HG02571 (cell line): ENCODE measurements around the gene CAMKMT.
A peak's percentile ranks its signal among the peaks of the same experiment; 100 is the strongest.
"Not testable (repeated sequence)": the region's sequence is repeated elsewhere in the genome, so short reads cannot be mapped to it uniquely, and the experiment has no call there.

Experiments used
- ATAC-seq: cut with Tn5 transposase; IDR thresholded peaks from one replicate; pipeline ENCODE4 v1.9.1; 2021; ENCODE audit warnings: mild to moderate bottlenecking, moderate library complexity; ENCODE audit not compliant: unreplicated experiment

Gene CAMKMT

DNA sequence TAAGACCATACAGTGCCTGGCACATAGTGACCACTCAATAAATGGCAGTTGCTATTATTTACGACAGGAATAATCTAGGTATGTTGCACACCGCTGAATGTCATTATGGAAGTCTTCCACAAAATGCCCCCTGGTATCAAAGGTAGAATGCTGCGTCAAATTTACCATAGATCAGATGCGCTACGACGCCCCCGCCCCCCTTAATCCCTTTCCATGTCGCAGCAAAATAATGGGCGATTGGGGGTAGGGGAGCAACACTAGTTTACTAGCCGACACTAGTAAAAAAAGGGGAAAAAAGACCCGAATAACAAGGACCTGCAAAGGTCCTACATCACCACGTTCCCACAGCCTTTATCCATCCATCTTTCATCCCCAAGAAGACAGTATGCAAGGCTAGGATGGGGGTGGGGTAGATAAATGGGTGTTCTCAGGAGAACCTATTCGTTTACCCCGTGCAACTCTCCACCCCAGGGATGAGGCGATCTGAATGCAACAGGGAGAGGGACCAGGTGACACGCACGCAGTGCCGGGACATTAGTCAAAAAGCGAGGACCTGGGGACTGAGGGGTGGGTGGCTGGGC lies 908 bp upstream of the CAMKMT start:
- ATAC-seq, result no peak

DNA sequence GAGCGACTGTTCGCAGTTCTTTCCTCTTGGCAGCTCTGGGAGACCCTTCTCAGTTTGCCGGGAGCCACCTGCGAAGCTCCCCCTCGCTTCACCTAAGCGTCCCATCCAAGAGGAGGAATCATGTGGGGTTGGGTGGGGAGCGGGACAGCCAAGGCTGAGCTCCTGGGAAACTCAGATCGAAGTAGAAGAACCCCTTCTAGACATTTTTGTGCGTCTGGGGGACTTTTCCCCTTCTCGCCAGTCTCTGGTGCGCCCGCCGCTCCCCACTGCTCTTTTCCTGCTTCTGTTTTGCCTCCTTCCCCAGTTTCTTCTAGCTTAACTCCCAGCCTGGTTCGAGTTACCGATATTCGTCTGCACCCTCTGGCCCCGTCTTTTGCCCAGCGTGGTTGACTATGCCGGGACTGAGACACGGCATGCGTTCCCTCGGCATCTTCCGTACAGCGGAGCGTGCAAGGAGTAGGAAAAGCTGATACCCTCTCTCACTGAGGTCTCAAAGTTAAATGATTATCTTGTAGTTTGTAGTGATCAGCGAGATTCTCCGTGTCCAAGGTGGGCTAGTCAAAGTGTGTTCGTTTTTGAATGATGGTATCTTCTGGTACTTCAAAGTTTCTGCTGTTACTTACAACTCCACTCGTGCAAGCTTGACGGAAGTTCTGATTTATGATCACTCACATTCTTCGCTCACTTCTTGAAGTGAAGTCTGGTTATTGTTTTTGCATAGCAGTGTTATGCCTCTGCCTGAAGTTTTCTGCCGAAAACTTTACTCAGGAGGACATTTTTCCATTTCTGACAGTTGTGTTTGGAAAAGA lies 664 bp downstream of the CAMKMT start:
- peak; percentile 21 for ATAC-seq

DNA sequence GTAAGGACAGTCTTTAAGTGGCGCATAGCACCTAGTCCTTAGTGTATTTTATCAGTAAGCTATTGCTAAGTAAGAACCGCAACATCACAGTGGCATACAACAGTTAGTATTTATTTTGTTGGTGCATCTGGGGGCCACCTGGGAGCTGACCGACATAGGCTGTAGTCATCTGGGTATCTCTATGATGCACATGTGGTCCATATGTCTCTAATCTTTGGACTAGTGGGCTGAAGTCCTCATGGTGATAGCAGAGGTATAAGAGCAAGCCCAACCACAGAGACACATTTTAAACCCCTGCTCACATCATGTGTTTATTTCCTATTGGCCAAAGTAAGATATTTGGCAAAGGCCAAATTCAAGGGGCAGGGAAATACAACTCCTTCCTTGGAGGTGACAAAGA lies 2.9 kb downstream of the CAMKMT start:
- ATAC-seq, result no peak

DNA sequence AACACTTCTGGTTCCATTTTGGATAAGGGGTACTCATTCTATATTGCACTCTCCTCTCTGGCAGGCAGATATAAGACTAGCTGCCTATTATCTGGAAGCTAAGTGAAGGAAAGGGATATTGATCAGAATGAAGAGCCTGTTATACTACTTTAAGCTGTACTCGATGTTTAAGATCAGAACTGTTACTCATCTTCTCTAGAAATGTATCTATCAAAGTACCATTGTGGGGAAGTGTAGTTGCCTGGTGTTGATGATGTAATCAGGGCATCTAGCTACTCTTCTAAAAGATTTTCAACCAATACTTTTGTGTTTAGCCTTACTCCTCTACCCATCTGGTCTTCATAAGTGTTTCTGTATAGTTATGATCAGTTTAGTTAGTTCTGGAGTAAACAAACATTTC lies 5.8 kb downstream of the CAMKMT start:
- ATAC-seq, result no peak

DNA sequence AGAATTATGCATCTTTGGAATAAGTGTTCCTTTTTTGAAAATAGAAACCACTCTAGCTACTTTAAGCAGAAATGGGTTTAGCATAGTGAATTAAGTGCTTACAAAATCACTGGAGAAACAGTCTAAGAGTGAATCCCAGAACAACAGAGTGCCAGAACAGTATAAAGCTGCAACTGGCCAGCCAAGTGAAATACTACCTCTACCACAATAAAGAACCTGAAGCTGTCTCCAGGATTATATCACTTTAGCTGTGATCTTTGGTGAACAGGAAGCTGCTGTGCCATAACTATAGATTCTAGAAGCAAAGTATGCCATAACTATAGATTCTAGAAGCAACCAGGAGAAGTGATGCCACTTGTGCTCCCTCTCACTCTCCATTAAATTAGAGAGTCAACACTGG lies 7.6 kb downstream of the CAMKMT start:
- ATAC-seq, result no peak

DNA sequence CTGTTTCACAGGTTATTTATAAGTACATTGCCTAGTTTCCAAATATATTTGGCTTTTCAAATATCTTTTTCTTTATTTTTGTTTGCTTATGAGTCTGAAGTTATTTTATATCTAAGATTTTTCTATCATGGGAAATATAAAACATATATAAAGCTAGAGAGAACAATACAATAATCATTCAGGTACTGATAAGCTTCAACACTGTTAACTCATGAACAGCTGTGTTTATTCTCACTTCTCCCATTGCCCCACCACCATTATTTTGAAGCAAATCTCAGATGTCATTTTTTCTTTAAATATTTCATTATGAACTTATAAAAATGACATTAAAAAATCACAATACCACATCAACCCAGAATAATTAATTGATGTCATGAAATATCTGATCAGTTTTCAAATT lies 9.7 kb downstream of the CAMKMT start:
- no peak for ATAC-seq

DNA sequence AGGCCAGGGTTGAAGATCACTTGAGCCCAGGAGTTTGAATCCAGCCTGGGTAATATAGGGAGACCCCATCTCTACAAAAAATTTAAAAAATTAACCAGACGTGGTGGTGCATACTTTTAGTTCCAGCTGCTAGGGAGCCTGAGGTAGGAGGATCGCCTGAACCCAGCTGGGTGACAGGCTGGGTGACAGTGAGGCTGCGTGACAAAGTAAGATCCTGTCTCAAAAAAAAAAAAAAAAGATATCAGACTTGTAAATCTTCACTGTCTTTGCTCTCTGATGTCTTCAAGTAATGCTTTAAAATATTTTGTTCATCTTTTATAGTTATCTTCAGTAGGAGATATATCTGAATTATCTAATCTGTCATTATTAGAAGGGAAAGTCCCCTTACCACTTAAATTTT lies 10.5 kb downstream of the CAMKMT start:
- no peak for ATAC-seq

DNA sequence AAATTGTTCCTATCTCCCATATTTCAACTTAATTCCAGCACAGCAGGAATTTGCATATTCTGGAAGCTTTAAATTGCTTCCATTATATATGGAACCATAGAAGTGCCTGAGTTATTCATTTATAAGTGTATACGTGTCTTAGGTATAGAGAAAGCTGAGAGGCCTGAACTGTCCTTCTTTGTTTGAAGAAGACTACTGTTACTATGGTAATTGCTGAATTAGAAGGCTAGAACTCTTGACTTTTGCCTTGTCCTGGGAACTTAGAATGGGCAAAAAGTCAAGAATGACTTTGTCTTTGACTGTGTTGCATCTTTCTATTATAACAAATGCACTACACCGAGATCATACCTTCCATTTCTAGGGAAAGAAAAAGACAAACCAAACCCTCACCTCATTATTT lies 15.7 kb downstream of the CAMKMT start:
- no peak for ATAC-seq

DNA sequence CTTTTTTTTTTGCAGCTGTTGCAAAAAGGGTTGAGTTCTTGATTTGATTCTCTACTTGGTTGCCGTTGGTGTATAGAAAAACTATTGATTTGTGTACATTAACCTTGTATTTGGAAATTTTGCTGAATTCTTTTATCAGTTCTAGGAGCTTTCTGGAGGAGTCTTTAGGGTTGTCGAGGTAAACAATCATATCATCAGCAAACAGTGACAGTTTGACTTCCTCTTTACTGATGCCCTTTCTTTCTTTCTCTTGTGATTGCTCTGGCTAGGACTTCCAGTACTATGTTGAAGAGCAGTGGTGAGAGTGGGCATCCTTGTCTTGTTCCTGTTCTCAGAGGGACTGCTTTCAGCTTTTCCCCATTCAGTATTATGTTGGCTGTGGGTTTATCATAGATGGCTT lies 23.5 kb downstream of the CAMKMT start:
- not testable (repeated sequence) for ATAC-seq

DNA sequence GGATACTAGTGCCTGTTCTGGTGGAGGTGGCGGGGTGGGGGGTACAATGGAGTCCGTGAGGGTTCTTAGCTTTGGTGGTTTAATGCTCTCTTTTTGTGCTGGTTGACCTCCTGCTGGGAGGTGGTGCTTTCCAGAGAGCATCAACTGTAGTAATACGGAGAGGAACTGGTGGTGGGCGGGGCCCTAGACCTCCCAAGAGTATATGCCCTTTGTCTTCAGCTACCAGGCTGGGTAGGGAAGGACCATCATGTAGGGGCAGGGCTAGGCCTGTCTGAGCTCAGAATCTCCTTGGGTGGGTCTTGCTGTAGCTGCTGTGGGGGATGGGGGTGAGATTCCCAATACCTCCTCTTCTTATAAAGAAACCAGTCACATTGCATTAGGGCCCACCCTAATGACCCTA lies 27.1 kb downstream of the CAMKMT start:
- no peak for ATAC-seq

DNA sequence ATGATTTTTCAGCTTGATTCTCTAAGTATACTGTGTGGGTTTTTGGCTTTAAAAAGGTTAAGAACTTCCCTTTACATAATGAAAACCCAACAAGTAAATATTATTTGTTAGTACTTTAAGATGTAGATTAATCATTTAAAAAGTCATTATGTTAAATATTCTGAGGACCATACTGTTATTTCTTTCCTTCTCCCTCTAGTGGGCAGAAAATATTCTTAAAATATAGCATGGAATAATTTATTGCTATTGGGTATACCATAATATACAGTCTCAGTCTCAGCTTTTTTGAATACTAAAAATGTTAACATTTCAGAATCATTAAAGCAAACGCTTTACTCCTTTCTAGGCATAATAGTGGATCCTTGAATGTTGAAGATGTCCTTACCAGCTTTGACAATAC lies 28.1 kb downstream of the CAMKMT start:
- ATAC-seq, result no peak

DNA sequence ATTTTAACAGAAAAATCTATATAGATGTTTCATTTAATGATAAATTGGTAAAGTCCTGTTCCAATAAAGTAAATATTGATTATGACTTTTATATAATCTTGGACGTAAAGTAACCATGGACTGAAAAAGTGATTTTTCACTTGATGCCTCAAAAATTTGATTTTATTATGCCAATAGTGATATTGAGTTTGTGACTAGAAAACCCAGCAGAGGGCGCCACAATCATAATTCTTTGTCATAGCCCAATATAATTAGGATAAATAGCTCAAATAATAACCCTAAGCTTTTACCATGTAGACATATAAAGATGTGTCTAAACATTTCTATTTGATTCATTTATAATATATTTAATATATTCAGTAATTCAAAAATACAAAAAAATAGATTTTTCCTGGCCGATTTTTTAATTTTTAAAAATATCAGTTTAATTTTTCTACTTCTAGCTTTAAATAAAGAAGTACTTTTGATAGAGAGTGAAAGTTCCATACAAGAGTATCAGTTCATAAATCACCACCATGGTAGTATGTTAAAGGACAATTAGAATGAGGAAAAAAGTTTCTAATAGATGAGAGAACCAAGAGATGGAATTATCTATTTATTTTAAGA lies 30.7 kb downstream of the CAMKMT start:
- ATAC-seq, result no peak

DNA sequence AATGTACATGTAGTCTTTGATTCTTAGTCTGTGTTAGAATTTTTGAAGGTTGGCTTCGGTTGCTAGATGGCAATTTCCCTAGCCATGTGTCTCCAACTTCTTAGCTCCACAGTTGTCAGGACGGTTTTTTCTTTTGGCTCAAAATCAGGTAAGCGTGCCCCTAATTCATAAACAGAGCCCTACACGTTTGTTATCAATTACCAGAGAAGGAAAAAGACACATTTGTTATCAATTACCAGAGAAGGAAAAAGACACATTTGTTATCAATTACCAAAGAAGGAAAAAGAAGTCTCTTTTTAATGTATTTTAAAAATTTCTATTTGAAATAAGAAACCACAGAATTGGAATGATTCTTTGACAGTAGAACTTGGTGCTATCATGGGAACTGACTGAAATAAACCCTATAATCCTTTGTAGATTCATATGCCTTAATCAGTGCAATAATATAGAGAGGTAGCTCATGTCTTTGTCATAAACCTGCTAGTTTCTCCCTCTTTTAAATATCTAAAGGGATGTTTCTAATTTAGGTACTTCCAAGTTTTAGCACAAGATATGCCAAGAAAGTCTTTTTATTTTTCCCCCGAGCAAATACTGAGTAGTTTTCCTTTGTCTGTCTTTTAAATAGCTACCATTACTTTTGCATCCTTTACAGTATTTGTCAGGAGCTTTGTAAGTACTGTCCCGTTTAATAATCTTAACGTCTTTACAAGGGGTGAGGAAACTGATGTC lies 35.9 kb downstream of the CAMKMT start:
- ATAC-seq, result no peak

DNA sequence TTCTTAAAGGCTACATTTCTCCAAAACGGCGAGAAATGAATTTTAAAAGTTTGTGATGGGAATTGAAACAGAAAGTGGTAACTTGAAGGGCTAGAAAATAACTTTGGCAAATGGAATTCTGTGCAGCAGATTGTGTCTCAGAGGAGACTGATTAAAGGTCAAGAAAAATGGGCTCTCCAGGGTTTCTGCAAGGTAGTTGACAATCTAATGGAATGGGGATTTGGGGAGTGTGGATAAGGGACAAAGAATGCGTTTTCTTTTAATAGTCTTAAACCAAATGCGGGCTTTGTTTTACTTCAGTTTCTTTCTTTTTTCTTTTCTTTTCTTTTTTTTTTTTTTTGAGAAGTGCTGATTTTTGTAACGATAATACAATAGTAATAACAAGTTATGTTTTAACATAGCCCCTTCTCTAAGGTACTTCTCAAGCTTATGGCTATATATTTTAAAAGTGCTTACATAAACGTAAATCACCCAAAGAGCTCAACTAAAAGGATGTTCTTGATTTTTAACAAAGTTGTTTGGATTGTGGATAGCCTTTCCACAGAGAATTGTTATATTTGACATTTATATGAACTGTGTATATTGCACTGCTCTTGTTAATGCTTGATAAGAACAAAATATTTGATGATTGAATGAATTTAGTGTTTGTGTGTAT lies 36.6 kb downstream of the CAMKMT start:
- no peak for ATAC-seq

DNA sequence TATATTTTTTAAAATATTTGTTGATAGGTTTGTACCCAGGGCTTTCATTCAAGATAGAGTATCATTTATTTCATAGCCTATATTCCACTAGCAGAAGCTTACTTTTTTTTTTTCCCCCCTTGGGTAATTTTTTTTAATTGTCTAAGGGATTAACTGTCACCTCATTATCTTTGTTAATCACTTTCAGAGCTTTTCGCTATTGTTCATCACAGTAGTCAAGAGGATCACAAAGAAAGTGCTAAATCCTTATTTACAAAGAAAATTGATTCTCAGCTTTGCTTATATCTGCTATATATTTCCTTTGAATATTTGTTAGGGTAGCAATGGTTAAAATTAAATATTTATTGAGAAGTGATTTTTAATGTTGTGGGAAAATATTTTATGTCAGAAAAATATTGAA lies 59.0 kb downstream of the CAMKMT start:
- no peak for ATAC-seq

DNA sequence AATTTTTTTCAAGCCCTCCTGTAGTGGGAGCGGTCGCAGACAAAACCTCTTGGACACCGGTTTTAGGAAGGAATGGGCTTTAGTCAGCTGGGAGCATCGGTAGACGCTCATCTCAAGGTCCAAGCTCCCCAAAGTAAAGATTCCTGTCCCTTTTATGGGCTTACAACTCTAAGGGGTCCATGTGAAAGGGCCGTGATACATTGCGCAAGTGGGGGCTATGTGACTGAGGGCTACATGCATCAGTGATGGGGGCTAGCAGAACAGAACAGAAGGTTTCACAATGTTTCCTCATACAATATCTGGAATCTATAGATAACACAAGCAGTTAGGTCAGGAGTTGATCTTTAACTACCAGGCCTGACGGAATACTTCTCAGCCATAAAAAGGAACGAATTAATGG lies 62.5 kb downstream of the CAMKMT start:
- no peak for ATAC-seq

DNA sequence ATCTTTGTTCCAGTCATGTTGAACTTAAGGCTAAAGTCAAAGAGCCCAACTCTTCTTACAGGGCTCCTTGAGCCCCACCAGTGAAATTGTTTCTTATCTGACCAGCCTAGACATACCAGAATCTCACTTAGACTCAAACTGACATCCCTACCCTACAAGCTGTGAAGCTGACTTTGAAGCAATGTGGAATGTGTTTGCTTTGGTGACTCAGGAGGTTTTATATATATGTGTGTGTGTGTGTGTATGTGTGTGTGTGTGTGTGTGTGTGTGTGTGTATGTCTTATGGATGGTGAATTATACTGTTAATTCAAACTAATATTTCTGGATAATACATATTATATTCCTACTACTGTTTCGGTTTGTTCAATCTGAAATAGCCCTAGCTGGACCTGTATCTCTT lies 67.3 kb downstream of the CAMKMT start:
- no peak for ATAC-seq

DNA sequence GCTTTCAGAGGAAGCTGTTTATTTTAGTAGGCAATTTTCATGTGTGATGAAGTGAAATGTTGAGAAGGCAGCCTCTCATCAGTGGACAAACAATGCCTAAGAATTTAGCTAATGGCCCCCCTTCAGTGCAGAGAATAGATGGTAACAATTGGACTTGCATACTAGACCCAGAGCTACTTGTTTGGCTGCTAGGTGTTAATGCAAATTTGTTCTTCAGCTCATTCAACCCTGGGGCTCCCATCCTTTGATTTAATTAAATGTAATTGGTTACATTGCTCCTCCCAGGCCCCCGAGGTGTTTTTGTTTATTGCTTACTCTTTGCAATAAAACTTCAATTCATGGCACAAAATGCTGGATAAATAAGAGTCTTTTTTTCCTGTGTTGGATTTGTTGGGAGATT lies 68.6 kb downstream of the CAMKMT start:
- ATAC-seq, result no peak

DNA sequence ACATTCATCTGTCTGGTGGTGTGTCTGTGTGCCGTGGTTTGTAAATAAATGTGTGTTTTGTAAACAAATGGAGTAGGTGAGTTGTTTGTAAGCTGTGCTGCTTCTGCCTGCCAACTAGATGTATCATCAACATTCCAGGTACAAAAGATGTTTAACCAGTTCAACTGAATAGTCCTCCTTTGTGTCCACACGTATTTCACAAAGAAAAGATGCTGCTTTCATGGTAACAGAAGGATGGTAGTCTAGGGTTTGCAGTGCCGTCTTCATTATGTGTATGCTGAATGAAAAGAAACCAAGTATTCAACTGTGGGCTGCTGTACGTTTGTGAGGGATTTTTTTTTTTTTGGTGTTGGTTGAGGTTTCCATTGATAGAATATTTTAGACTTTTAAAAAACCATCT lies 72.1 kb downstream of the CAMKMT start:
- ATAC-seq, result no peak

DNA sequence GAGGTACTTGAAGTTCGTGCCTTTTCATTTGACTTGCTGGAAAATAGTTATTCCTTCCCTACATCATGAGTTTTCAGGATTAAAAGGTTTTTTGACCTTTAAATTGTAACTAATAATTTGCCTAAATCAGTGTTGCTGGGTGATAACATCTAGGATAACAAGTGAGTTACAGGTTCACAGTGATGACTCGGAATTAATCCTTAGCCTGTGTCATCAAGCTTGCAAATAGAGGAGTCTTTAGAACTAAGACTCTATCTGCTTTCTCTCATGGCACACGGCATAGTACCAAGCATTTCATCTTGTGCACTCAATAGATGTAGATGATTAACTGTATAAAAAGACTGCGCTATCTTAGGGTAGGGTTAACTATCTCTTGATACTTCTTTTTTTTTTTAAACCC lies 79.5 kb downstream of the CAMKMT start:
- ATAC-seq, result no peak

DNA sequence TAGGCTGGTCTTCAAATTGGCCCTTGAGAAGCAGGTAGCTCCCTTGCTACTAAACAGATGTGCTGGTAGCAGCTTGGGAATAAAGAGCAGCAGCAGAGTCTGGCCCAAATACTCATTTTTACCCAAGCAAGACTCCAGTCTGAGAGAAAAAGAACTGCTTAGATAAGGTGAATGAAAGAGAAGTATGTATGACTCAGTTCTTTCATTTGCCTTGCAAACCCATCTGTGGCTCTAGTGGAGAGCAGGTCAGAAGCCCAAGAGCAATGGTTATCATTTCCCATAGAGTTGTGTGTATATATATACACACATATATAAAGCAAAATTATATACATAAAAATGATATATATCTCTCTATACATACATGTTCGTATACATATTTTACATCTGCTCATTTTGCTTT lies 80.3 kb downstream of the CAMKMT start:
- no peak for ATAC-seq
